ENCODE results near the gene ANO3. TPM values are rescaled to one million over a fixed set of nuclear protein-coding genes. Genes with fewer than 3 reads are reported as not detected.
A peak's percentile ranks its signal among the peaks of the same experiment; 100 is the strongest.

ANO3 gene
- total and polyA plus RNA-seq, 2 of the 8 experiments (the other 6 are each of a cell fraction or from before 2014, with no cell fraction given): not detected

DNA sequence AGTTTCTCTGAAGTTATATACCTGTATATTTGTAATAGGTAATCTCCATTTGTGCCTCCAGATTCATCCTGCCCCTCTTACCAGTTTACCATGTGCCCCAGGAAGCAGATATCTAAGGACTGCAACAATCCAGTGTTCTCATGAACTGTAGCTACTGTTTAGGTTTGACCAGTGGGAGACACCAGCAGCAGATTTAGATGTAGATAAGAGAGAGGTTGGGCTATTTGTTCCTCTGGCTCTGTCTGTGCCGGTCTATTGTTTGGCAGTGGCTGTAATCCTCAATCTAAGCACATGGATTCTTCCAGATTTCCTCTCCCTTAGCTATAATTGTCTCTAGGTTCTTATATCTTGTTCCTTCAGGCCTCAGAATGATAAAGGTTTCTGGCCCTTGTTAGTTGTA, 88.4 kb downstream of the ANO3 start:
- no peak overlapping the region for H4K5ac ChIP-seq (ENCODE audit: insufficient read length, low read depth, low read length)
- H2BK12ac ChIP-seq (ENCODE audit: low read depth, low read length): no peak overlapping the region
- H3K9ac ChIP-seq (replicated peaks in 1 of 4; ENCODE audit: extremely low read depth in 1 of 4, low read depth in 3 of 4, low read length in 3 of 4): no peak overlapping the region
- no peak overlapping the region for H2BK120ac ChIP-seq (replicated peaks; ENCODE audit: low read depth, low read length)
- no peak overlapping the region for H2BK15ac ChIP-seq (ENCODE audit: low read length)
- no peak overlapping the region for H3K4ac ChIP-seq (replicated peaks; ENCODE audit: insufficient read length, low read depth, low read length)
- no peak overlapping the region for H3K18ac ChIP-seq (ENCODE audit: extremely low read depth, low read length)
- WGBS, 2 experiments (ENCODE audit: extremely low coverage in 1 of 2, insufficient coverage in 1 of 2, insufficient read length in 1 of 2, insufficient replicate concordance in 2 of 2, low coverage in 1 of 2, low lambda C conversion rate in 2 of 2, missing lambda C conversion rate in 1 of 2): 73% methylated on average over 1 of the region's 1 CpG; no CpG with 5 or more reads in 1 of the 2 experiments
- DNase-seq (ENCODE audit: low read depth in 1 of 2, low spot score in 2 of 2) (no peak), FAIRE-seq (no peak)
- peaks cover 0 to 3% (median 0%) of the 10 kb centered on the region in 4 experiments; a peak in 1 of 7 replicates for H3K4me1 ChIP-seq (replicated peaks in 1 of 4; ENCODE audit: control insufficient read depth in 3 of 4, insufficient read depth in 4 of 4, low read length in 3 of 4)
- H3K9me3 ChIP-seq (ENCODE audit: insufficient read depth in 2 of 2, low read depth in 1 of 2, low read length in 1 of 2): no peaks in the 10 kb centered on the region
- ChIA-PET POLR2A (ENCODE audit: partially characterized antibody) (no interaction called here), CTCF (ENCODE audit: partially characterized antibody) (interaction anchor here (0.7 kb wide), 1 partner anchor 1902 kb away, joined by 3 read pairs; no protein-coding TSS in a partner anchor)
- no peaks in the 10 kb centered on the region for H3K79me1 ChIP-seq (ENCODE audit: low read depth, low read length)
- H2AFZ ChIP-seq (ENCODE audit: low read length): peak overlapping the region; percentile 63; the same call in 1 of the 2 replicates
- no peak overlapping the region for H3K56ac ChIP-seq (replicated peaks; ENCODE audit: insufficient read length, low read depth, low read length)
- H3K4me3 ChIP-seq (ENCODE audit: extremely low read depth in 1 of 4, insufficient read depth in 2 of 4, low read depth in 3 of 4, low read length in 4 of 4): no peak overlapping the region
- H3K36me3 ChIP-seq (ENCODE audit: control insufficient read depth in 2 of 4, insufficient read depth in 4 of 4, low read length in 3 of 4): no peaks in the 10 kb centered on the region
- H4K20me1 ChIP-seq (replicated peaks in 1 of 2; ENCODE audit: control insufficient read depth in 1 of 2, insufficient read depth in 2 of 2, low read length in 2 of 2): no peaks in the 10 kb centered on the region
- no peak overlapping the region for H2AK5ac ChIP-seq (ENCODE audit: low read depth, low read length)
- H4K91ac ChIP-seq (replicated peaks; ENCODE audit: insufficient read length, low read length): no peak overlapping the region
- no peak overlapping the region for H3K4me2 ChIP-seq (ENCODE audit: insufficient read depth in 1 of 2, low read depth in 2 of 2, low read length in 2 of 2)
- H4K8ac ChIP-seq (ENCODE audit: extremely low read depth, insufficient read depth, low read length): no peak overlapping the region
- no peaks in the 10 kb centered on the region; the same call in 1 of the 2 replicates for H3K23me2 ChIP-seq (ENCODE audit: low read depth, low read length)
- no peak overlapping the region for H2BK5ac ChIP-seq (ENCODE audit: low read depth, low read length)
- no peak overlapping the region for H2BK20ac ChIP-seq (ENCODE audit: low read length)
- H3K14ac ChIP-seq (ENCODE audit: insufficient read length): no peak overlapping the region
- H3K79me2 ChIP-seq (ENCODE audit: control insufficient read depth in 1 of 2, insufficient read depth in 2 of 2, low read length in 2 of 2): no peaks in the 10 kb centered on the region
- H3K23ac ChIP-seq (ENCODE audit: insufficient read length): no peak overlapping the region
- H3K27me3 ChIP-seq (replicated peaks in 1 of 4; ENCODE audit: control insufficient read depth in 3 of 4, extremely low read depth in 1 of 4, insufficient read depth in 3 of 4, low read length in 3 of 4): no peaks in the 10 kb centered on the region
- TF ChIP-seq NRF1 (IDR thresholded peaks at IDR 0.05; ENCODE audit: low read depth, low read length): no peak
- no peak for TF ChIP-seq EGR1 (IDR thresholded peaks at IDR 0.05; ENCODE audit: borderline replicate concordance, low read depth, low read length)
- TF ChIP-seq CBX8 (IDR thresholded peaks at IDR 0.05; ENCODE audit: borderline replicate concordance, low read depth, low read length): no peak
- no peak for TF ChIP-seq POLR2AphosphoS5 (IDR thresholded peaks at IDR 0.05; ENCODE audit: low read depth, low read length)
- no peak for TF ChIP-seq SRF (IDR thresholded peaks at IDR 0.05; ENCODE audit: low read depth, low read length)
- TF ChIP-seq, protein P1, sequence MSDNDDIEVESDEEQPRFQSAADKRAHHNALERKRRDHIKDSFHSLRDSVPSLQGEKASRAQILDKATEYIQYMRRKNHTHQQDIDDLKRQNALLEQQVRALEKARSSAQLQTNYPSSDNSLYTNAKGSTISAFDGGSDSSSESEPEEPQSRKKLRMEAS (IDR thresholded peaks at IDR 0.05): no peak
- TF ChIP-seq GTF2F1 (IDR thresholded peaks at IDR 0.05; ENCODE audit: borderline replicate concordance, low read depth, low read length): no peak
- TF ChIP-seq SIRT6 (IDR thresholded peaks at IDR 0.05; ENCODE audit: low read length): no peak
- no peak for TF ChIP-seq RXRA (IDR thresholded peaks at IDR 0.05; ENCODE audit: insufficient read depth, low read depth, low read length)
- no peak for TF ChIP-seq CBX5 (IDR thresholded peaks at IDR 0.05; ENCODE audit: low read depth, low read length)
- TF ChIP-seq FOSL1 (IDR thresholded peaks at IDR 0.05; ENCODE audit: insufficient read depth, low read depth, low read length): no peak
- no peak for TF ChIP-seq TCF12 (IDR thresholded peaks at IDR 0.05; ENCODE audit: low read depth, low read length)
- no peak for TF ChIP-seq HDAC2 (IDR thresholded peaks at IDR 0.05; ENCODE audit: borderline replicate concordance in 1 of 2, low read depth in 2 of 2, low read length in 2 of 2)
- TF ChIP-seq SP2 (IDR thresholded peaks at IDR 0.05; ENCODE audit: low read length): no peak
- no peak overlapping the region for H3K27ac ChIP-seq (ENCODE audit: low read depth, low read length)
